Stimulated activated CD4-positive, alpha-beta T cell treated with anti-CD3 and anti-CD28 coated beads, Interleukin-4, amount 100 ng/mL, for 24 hours (primary cell): ENCODE data around the gene ERGIC3.
"Not testable (repeated sequence)": the region's sequence is repeated elsewhere in the genome, so short reads cannot be mapped to it uniquely, and the experiment has no call there.

Experiments used
- DNase-seq: peaks from one replicate; pipeline ENCODE4 v3.0.0-alpha.2; 2020

Gene ERGIC3

DNA sequence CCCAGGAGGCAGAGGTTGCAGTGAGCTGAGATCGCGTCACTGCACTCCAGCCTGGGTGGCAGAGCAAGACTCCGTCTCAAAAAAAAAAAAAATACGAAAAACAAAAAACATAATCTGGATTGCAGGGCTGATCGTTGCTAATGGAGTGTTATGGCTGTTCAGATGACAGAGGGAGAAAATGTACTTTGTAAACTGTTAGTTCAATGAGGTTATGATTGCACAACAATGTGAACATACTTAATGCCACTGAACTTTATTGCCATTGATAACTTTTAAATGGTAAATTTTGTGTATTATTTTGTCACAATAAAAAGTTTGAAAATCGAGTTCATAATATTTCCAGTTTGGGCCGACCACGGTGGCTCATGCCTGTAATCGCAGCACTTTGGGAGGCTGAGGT lies 22.9 kb upstream of the ERGIC3 start:
- DNase-seq, result no peak

DNA sequence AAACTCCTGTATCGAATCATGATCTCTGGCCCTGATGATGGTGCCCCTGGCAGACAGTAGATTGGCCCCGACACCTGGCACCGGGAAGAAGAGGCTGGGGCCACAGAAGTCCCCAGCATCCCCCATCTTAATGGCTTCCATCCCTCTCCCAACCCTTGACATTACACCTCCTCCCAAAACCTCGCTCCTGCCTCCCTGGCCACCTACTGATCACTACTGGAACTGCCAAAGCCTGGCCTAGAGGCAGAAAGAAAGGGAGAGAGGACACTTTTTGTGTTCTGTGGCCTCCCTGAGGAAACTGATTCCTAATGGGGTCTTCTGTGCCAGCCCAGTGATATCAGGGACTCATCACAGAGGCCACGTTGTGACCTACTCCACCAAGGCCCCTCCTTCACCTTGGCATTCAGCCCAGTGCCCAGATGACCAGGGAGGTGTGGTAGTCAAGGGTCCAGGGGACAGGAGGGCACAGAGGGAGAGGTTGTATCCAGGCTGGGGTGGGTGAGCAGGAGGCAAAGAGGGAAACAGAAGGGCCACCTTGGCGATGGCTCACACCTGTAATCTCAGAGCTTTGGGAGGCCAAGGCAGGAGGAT lies 18.5 kb upstream of the ERGIC3 start:
- DNase-seq, result peak; percentile 27

DNA sequence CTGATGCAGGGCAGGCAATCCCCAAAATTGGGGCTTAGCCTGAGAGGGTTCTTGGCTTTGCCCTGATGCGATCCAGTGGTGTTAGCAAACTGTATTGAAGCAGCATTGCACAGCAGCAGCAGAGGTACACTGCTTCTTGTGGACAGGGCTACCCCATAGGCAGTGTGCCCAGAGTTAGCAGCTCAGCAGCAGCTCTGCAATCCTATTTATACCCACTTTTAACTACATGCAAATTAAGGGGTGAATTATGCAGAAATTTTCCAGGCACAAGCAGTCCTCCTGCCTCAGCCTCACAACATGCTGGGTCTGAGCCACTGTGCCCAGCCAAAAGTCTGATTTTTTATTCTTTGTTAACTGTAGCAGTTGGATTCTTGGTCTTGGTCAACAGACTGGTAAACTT lies 16.2 kb upstream of the ERGIC3 start:
- DNase-seq, result no peak

DNA sequence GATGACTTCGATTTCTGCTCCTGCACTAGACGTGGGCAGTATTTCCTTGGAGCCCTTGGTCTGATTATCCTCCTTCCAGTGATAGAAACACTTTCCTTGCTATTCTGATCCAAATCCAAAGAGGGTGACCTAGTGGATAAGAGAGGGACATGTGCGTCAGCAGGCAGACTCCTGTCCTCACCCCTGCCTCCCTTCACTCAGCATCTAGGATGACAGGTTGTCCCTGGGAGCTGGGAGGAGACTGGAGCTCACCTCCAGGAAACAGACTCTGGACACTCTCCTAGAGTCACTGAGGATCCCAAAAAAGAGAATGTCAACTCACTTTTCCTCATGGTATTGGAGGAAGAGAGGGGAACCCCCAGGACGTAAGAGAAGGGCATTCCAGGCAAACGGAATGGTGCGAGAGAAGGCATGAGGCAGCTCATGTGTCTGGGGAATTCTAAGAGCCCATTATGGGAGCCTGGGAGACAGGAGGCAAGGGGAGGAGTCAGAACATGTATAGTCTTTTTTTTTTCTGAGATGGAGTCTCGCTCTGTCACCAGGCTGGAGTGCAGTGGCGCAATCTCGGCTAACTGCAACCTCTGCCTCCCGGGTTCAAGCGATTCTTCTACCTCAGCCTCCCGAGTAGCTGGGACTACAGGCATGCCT lies 14.6 kb upstream of the ERGIC3 start:
- no peak for DNase-seq

DNA sequence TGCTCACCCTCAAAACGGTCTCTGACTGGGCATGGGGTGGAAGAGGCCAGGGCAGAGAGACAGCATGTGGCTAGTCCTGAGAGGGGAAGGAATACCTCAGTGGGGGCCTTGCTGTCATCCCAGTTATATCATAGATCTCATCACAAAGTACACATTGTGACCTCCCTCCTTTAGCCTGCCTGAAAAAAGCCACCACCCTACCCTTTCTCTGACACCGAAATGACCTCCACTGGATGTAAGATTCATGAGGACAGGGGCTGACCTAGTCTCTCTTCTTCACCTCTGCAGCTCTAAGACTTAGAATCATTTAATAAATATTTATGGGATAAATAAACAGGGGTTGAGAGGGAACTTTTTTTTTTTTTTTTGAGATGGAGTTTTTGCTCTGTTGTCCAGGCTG lies 12.3 kb upstream of the ERGIC3 start, which contains the start of gene C20orf173:
C20orf173 (minus strand) TSS at position 101 of the 400 bp plus-strand sequence. CDS start 279 bp downstream, outside the sequence.
- DNase-seq, result no peak

DNA sequence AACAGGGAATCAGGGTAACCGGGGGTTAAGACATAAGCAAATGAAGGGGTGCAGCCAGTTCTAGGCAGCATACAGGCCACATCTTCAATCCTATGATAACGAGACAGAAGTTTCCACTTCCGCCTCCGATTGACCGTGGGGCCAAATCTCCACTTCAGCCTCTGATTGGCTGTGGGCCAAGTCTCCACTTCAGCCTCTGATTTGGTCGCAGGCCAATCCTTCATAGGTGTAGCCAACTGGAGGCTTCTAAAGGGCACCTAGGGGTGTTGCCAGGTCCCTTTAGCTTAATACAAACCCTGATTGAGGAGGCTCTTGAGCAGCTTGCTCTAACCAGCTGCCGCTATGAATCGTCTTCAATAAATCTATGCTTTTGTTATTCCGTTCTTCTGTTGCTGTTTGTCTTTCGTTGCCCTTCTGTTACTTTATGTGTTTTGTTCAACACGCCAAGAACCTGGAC lies 2.1 kb upstream of the ERGIC3 start:
- no peak for DNase-seq

DNA sequence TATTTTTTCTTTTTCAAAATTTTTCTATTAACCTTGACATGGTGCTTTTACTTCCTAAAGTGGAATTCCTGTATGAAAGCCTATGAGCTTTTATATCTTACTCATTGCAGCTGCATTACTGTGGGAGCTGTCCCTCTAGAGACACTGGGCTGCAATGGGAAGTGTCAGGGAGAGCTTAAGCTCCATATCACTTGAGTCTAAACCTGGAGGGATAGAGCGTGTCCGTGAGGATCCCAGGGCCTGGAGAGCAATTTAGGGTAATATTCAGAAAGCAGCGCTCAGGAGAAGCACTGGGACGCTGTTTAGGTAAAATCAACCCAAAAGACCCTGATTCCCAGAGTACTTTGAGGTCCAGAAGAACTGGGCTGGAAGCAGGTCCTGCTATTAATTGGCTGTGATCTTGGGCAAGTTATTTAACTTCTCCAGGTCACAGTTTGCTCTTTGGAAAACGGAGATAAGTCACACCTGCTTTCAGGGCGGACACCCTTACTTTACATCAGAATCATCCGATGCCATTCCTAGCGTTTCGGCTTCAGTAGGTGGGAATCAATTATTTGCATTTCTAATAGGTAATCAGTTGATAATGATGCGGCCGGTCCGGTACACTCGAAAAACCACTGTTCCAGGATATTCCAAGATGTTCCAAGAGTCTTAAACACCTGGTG lies 628 bp upstream of the ERGIC3 start:
- no peak for DNase-seq

DNA sequence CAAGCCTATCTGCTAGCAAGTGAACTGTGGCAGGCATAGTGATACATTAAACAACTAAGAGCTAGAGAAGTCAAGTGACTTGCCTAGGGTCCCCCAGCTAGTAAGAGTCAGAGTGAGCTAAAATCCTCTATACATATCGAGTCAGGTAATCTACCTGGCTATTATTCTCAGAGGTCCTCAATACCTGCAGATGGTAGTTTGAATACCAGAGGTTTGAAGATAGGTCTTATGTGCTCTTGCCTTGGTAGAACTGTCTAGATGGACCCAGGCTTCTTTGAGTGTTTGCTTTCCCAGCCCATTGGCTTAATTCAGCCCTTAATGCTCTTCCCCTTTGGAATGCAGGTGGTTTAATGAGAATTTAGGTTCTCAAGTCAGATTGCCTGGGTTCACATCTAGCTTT lies 1.1 kb downstream of the ERGIC3 start:
- no peak for DNase-seq

DNA sequence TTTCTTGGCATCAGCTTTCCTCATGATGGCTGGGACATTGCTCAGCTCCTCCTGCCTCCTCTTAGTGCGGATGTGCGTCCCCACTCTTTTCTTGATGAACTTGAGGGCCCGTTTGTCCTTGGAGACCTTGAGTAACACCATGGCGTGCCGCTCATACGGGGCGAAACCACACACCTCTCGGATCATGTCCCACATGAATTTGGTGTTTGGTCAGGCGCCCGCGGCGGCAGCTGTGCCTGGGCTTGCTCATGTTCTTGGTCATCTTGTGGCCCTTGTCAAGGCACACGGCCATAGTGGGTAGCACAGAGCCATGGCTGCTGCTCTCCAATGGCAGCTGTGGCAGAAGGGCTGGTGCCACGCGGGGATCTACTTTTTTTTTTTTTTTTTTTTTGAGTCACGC lies 2.6 kb downstream of the ERGIC3 start:
- no peak for DNase-seq

DNA sequence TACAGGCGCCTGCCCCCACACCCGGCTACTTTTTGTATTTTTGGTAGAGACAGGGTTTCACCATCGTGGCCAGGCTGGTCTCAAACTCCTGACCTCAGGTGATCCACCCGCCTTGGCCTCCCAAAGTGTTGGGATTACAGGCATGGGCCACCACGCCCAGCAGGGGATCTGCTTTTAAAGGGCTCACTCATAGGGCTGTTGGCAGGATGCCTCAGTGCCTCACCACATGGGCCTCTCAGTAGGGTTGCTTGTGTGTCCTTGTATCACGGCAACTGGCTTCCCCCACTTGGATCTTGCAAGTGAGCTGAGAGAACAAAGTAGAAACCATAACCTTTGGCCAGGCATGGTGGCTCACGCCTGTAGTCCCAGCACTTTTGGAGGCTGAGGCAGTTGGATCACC lies 3.1 kb downstream of the ERGIC3 start:
- DNase-seq, result not testable (repeated sequence)

DNA sequence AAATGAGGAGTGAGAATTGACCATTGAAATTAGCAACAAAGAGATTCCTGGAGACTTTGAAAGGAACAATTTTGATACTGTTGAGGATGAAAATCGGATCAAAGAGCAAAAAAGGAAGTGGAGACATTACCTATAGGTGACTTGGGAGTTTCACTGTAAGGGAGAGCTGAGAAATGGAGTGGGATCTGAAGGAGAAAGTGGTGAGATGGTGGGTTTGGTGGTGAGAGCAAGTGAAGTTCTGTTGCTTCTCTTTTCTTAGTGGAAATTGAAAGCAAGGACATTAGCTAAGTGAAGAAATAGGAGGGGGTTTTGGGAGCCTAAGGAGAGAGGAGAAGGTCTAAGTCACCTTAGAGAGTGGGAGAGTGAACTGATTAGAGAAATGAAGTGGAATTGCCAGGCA lies 4.2 kb downstream of the ERGIC3 start:
- DNase-seq, result no peak

DNA sequence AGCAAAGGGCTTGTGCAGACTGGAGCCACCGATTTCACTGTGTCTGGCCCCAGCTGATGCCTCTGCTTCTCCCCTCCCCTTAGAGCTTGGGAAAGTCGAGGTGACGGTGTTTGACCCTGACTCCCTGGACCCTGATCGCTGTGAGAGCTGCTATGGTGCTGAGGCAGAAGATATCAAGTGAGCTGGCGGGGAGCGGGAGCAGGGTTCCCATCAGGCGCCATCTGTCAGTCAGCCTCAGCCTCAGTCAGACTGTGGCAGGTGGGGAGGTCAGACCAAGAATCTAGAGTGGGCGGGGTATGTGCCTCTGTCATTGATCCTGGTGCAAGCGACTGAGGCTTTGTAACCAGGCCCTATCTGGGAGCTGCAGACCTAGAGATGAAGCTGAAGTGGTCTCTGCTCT lies 5.5 kb downstream of the ERGIC3 start:
- DNase-seq, result no peak

DNA sequence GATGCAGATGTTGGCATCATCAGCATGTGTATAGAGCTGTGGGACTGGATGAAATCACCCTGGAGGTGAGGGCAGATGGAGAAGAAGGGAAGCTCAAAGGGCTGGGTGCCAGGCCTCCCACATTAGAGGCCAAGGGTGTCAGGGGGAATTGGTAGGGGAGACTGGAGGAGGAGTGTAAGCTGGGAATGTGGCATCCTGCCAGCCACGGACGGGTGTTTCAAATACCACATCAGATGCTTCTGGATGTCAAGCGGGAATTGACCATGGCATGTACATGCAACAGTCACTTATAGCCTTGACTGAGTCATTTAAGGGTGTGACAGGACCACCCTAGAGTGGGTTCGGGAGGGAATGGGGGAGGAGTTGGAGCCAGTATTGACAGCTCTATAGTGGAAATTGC lies 9.6 kb downstream of the ERGIC3 start:
- no peak for DNase-seq

DNA sequence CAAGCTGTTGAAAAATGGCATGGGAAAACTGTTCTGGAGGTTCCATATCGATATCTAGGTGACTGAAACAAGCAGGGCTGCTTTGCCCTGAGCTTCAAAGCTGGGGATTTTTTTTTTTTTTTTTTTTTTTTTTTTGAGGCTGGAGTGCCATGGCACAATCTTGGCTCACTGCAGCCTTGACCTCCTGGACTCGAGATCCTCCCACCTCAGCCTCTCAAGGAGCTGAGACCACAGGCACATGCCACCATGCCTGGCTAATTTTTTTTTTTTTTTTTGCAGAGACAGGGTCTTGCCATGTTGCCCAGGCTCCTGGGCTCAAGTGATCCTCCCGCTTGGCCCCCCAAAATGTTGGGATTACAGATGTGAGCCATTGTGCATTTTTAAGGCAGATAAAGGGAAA lies 11.0 kb downstream of the ERGIC3 start:
- no peak for DNase-seq

DNA sequence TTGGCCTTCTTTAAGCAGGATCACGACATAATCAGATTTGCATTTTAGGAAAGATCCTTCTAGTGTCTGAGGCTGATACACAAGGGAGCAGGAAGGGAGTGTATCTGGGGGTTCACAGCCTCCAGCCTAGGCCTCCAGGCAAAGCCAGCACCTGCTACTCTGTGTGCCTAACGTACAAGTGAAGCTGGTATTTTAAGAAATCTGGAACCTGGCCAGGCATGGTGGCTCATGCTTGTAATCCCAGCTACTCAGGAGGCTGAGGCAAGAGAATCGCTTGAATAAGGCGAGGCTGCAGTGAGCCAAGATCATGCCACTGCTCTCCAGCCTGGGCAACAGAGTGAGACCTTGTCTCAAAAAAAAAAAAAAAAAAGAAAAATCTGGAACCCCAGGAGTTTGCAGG lies 13.6 kb downstream of the ERGIC3 start:
- DNase-seq, result not testable (repeated sequence)

DNA sequence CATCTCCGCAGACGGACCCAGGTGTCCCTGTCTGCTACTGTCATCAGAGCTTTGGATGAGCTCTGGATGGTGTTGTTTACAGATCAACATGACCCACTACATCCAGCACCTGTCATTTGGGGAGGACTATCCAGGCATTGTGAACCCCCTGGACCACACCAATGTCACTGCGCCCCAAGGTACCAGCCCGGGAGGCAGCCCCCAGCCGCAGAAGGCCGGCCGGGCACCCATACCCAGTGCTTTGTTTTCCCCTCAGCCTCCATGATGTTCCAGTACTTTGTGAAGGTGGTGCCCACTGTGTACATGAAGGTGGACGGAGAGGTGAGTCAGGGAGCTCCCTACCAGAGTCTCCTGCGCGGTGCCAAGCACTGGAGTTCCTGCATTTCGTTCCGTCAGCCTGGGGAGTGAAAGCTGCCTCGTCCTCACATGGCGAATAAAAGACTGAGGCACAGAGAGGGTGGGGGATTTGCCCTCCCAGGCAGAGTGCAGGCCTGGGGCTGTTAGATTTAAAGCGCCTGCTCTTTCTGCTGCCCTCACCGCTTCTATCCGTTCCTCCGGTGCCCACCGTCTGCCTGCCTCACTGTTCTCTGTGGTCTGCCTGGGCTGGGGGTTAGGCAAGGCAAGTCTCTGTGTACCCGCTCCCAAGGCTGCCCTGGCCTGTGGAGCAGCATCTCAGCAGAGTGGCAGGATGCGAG lies 14.2 kb downstream of the ERGIC3 start:
- no peak for DNase-seq

DNA sequence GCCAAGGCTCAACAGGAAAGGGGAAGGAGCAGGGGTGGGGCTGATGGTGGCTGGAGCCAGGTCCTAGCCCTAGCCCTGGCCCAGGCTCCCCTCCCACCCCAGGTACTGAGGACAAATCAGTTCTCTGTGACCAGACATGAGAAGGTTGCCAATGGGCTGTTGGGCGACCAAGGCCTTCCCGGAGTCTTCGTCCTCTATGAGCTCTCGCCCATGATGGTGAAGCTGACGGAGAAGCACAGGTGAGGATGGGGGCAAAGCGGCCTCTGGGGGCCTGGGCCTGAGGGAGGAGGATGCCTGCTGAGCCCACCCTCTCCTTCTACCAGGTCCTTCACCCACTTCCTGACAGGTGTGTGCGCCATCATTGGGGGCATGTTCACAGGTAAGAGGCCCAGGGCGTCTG lies 15.0 kb downstream of the ERGIC3 start:
- no peak for DNase-seq

DNA sequence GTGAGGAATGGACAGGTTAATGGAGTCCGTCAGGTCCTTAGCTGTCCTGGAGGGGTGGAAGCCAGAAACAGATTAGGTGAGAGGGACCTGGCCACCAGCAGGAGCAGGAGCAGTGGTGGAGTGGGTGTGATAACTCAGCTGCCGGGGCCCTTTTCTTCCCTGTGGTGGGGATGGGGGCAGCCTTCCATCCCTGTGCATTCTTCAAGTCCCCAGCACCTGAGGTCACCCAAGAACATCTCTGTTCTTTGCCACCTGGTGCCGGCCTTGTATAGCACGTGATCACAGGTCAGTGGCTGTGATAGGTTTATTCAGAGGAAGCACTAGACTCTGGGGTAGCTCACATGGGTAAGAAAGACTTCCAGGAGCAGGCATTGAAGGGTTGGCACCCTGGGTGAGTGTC lies 16.6 kb downstream of the ERGIC3 start:
- no peak for DNase-seq

DNA sequence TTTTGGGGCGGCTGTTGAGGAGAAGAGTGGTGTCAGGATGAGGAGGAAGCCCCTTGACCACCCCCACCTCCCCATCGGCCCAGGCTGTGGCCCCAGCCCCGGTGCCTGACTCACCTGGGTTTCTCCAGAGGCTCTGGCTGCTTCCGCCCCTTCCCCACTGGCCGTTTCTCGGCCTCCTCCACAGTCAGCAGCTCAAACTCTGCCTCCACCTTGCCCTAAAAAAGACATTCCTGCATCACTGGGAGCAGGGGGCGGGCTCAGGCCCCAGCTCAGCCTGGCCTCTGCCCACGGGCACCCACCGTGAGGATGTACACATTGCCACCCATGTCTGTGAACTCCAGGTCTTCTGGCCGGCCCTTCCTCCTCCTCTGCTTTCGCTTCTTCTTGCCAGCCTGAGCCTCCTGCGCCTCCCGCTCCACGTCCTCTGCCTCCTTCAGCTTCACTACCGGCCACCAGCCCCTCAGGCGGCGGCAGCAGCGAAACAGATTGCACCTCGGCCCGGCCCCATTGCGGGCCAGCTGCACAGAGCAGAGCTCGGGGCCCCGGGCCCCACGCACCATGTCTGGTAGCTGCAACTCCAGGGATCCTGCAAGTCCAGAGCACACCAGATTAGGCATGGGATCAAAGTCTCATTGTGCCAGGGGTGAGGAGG lies 17.3 kb downstream of the ERGIC3 start:
- DNase-seq, result no peak

DNA sequence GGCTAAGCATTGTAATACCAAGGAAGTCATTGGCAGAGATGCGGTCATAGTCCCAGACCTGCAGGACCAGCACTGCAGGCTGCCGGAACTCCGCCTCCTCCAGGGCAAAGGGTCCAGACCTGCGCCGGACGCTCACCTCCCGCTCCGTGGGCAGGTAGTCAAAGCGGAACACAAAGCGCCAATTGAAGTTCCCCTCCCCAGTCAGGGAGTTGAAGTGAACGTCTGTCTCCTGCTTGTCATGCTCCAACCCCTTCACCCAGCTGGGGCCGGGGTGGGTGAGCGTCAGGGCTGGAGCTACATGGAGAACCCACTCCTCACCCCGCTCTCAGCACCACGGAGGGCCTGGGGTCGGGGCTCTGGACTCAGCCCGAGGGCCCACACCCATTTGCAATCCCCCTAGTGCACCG lies 18.2 kb downstream of the ERGIC3 start:
- no peak for DNase-seq

DNA sequence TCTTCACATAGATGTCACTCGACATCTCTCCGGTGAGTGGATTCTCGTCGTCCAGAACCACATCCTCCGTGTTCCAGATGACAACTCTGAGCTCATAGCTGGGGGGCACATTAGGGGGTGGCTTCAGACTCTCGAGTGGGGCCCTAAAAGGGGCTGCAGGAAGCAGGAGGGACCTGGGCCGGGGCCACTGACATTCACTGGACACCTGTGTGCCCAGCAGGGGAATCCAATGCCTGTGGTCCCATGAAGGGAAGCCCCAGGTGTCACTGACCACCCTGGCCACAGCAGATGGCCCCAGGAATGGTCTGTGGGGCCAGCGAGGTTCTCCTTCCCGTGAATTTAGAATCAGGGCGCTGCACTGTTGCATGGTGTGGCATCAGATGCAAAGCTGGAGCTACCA lies 18.7 kb downstream of the ERGIC3 start:
- no peak for DNase-seq

DNA sequence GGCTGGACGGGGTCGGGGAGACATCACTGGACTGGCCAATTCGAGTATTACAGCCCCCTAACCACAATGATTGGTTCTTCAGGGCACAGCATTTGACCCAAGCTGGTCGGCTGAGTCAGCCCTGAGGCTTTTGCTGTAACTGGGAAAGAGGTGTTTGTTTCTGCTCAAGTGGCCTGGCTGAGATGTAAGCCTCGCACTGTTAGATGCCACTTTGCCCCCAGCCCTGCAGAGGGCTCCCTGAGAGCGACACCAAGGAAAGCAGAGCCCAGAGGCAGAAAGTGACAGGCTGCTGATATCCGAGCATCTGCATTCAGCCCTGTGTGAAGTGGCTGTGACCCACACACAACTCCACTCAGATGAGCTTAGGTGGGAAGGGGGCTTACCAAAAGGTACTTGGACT lies 19.4 kb downstream of the ERGIC3 start:
- no peak for DNase-seq

DNA sequence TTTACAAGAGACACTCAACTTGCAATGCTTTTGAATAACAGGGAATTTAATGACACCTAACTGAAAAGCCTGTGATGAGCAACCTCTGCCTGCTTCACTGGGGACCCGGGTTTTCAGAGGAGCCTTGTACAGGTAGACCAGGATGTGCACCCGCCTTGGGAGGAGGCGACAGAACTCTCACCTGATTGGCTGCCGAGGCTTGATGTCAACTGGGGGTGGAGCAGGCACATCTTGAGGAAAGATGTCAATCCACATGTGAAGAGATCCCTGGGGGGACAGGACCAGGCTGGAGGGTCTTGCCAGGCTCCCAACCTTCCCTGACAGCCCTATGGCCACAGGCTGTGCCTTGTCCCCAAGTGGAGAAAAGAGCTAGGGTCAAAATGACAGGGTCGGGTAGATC lies 19.8 kb downstream of the ERGIC3 start:
- DNase-seq, result no peak
